LNCaP clone FGC (cell line): Measurements from ENCODE around the gene CIBAR2.
"Not testable (repeated sequence)": the region's sequence is repeated elsewhere in the genome, so short reads cannot be mapped to it uniquely, and the experiment has no call there.

Source experiments
- DNase-seq: peaks from one replicate; pipeline ENCODE4 v3.0.0-alpha.2; 2011; ENCODE audit warnings: low read depth
- H3K4me3 ChIP-seq: 2 replicates; pipeline ENCODE4 v1.5.1; 2011; ENCODE audit warnings: mild to moderate bottlenecking, low read depth, low read length, control low read depth
- CTCF ChIP-seq: IDR thresholded peaks from 2 replicates; pipeline ENCODE4 v1.5.1; 2012; ENCODE audit warnings: mild to moderate bottlenecking; ENCODE audit not compliant: control insufficient read depth, insufficient read depth; ENCODE audit errors: extremely low read depth

CIBAR2 gene

GRCh38 chr16:85056211-85056748 is 56.0 kb downstream of the CIBAR2 start:
- DNase-seq, result no peak
- no peak overlapping the region for H3K4me3 ChIP-seq

GRCh38 chr16:85055493-85056210 is 56.6 kb downstream of the CIBAR2 start:
- no peak for TF ChIP-seq CTCF
- H3K4me3 ChIP-seq, result no peak overlapping the region
- no peak for DNase-seq

More at GRCh38 chr16:85056211-85056748, 56.0 kb downstream of the CIBAR2 start:
- TF ChIP-seq CTCF, result no peak

GRCh38 chr16:85054948-85055492 is 57.3 kb downstream of the CIBAR2 start:
- TF ChIP-seq CTCF, result no peak
- H3K4me3 ChIP-seq, result no peak overlapping the region
- no peak for DNase-seq

GRCh38 chr16:85054321-85054720 is 58.0 kb downstream of the CIBAR2 start:
- not testable (repeated sequence) for H3K4me3 ChIP-seq, DNase-seq

GRCh38 chr16:85052536-85052935 is 59.7 kb downstream of the CIBAR2 start:
- H3K4me3 ChIP-seq, result no peak overlapping the region
- DNase-seq, result no peak
- no peak for TF ChIP-seq CTCF

GRCh38 chr16:85051683-85052082 is 60.6 kb downstream of the CIBAR2 start:
- no peak for DNase-seq
- no peak for TF ChIP-seq CTCF
- H3K4me3 ChIP-seq, result no peak overlapping the region

GRCh38 chr16:85051067-85051581 is 61.1 kb downstream of the CIBAR2 start:
- DNase-seq, result no peak
- no peak for TF ChIP-seq CTCF
- no peak overlapping the region for H3K4me3 ChIP-seq
